A549 (cell line): ENCODE results near the gene NRXN3.

Source experiments
- CEBPB ChIP-seq, 2 experiments: fragments of >200 bp in 1 of 2; sonication (Bioruptor Twin) in 1 of 2; formaldehyde crosslinking in 1 of 2; IDR thresholded peaks; 2 replicates each; pipeline ENCODE4 v1.6.1; 2012 to 2016
- CHD4 ChIP-seq: fragments of 200-600 bp; sonication (generic); IDR thresholded peaks from 2 replicates; pipeline ENCODE4 v1.6.1; 2016; ENCODE audit warnings: antibody characterized with exemption, mild to moderate bottlenecking, borderline replicate concordance
- JUNB ChIP-seq: fragments of >200 bp; sonication (Bioruptor Twin); formaldehyde crosslinking; IDR thresholded peaks from 2 replicates; pipeline ENCODE4 v1.6.1; 2016
- POLR2A ChIP-seq: IDR thresholded peaks from 2 replicates; pipeline ENCODE4 v1.6.1; 2012; ENCODE audit warnings: mild to moderate bottlenecking, low read length
- POLR2AphosphoS2 ChIP-seq: conservative IDR thresholded peaks from 2 replicates; pipeline ENCODE4 v1.6.1; 2012; ENCODE audit warnings: low read length, improper control_type of control experiment, inconsistent platforms
- TF ChIP-seq, protein P1 (sequence below): fragments of >200 bp; sonication (Bioruptor Twin); formaldehyde crosslinking; IDR thresholded peaks from 3 replicates; pipeline ENCODE4 v1.5.1; 2016
- TF ChIP-seq, protein P2 (sequence below): IDR thresholded peaks from 2 replicates; pipeline ENCODE4 v1.6.1; 2012

DNA sequence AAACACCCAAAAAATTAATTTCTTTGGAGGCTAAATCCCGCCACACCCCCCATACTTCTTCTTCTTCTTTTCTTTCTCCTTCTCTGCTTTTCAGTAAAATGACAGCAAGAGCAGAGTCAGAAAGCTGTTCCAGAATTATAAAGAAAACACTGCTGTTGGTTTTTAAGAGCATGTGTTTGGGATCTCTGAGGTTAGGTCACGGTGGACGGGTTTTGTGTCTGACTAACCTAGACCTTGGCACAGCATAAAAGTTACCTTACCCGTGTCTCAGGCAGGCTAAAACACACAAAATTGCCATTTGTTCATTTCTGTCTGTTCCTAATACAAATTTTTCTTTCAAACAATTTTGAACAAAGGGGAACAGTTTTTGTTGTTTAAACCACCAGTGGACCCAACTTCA is 540.8 kb downstream of the NRXN3 start:
- no peak for TF ChIP-seq POLR2AphosphoS2
- TF ChIP-seq, protein P1, sequence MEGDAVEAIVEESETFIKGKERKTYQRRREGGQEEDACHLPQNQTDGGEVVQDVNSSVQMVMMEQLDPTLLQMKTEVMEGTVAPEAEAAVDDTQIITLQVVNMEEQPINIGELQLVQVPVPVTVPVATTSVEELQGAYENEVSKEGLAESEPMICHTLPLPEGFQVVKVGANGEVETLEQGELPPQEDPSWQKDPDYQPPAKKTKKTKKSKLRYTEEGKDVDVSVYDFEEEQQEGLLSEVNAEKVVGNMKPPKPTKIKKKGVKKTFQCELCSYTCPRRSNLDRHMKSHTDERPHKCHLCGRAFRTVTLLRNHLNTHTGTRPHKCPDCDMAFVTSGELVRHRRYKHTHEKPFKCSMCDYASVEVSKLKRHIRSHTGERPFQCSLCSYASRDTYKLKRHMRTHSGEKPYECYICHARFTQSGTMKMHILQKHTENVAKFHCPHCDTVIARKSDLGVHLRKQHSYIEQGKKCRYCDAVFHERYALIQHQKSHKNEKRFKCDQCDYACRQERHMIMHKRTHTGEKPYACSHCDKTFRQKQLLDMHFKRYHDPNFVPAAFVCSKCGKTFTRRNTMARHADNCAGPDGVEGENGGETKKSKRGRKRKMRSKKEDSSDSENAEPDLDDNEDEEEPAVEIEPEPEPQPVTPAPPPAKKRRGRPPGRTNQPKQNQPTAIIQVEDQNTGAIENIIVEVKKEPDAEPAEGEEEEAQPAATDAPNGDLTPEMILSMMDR = no peak
- TF ChIP-seq JUNB = no peak
- no peak for TF ChIP-seq POLR2A
- TF ChIP-seq CEBPB (IDR thresholded peaks at IDR 0.05) = no peak
- TF ChIP-seq, protein P2, sequence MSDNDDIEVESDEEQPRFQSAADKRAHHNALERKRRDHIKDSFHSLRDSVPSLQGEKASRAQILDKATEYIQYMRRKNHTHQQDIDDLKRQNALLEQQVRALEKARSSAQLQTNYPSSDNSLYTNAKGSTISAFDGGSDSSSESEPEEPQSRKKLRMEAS = no peak
- TF ChIP-seq CHD4 = no peak
